B cell (primary cell): ENCODE data around the gene TOPAZ1. TPM values are rescaled to one million over a fixed set of nuclear protein-coding genes. Genes with fewer than 3 reads are reported as not detected.

ENCODE experiments used
- ATAC-seq: fragments of 200-7000 bp; cut with Tn5 transposase; one replicate; pipeline ENCODE4 v1.10.0; 2021; ENCODE audit warnings: low read depth, mild to moderate bottlenecking, moderate number of reproducible peaks, moderate library complexity
- CTCF ChIA-PET: fragments of 350-600 bp; sonication (Branson Sonifier 250); formaldehyde crosslinking; loops from one replicate; lab custom pipeline; 2021; ENCODE audit warnings: antibody characterized with exemption, inconsistent platforms; lab: Charles Lee
- POLR2A ChIA-PET: fragments of 350-600 bp; sonication (Branson Sonifier 250); formaldehyde crosslinking; loops from one replicate; lab custom pipeline; 2021; ENCODE audit warnings: antibody characterized with exemption; lab: Charles Lee
- DNase-seq: peaks from one replicate; pipeline ENCODE4 v3.0.0; 2013
- H2AFZ ChIP-seq: 2 replicates; pipeline ENCODE4 v1.6.1; 2012; ENCODE audit warnings: mild to moderate bottlenecking, low read depth, low read length; ENCODE audit not compliant: insufficient read depth, poor library complexity, severe bottlenecking
- H3K27ac ChIP-seq, 2 donors: 1 replicate in 1 of 2; 2 replicates in 1 of 2; pipeline ENCODE4 v1.5.1; 2012 to 2013; ENCODE audit warnings: low read length in 2 of 2, mild to moderate bottlenecking in 2 of 2, moderate library complexity in 1 of 2
- H3K27me3 ChIP-seq, 4 experiments: fragments of 200-600 bp in 1 of 4; sonication (generic) in 1 of 4; replicated peaks in 1 of 4; 1 replicate in 2 of 4; 2 replicates in 2 of 4; pipeline versions ENCODE4 v1.6.1 to v1.7.0; 2013 to 2016; ENCODE audit warnings: low read length in 3 of 4, mild to moderate bottlenecking in 2 of 4, mixed read lengths in 1 of 4, moderate library complexity in 1 of 4; ENCODE audit not compliant: insufficient read depth in 4 of 4, control insufficient read depth in 3 of 4; ENCODE audit errors: control extremely low read depth in 1 of 4
- H3K36me3 ChIP-seq, 2 experiments: replicated peaks in 1 of 2; 1 replicate in 1 of 2; 2 replicates in 1 of 2; pipeline versions ENCODE4 v1.6.1 to v1.7.1; 2013; ENCODE audit warnings: low read length in 1 of 2; ENCODE audit not compliant: insufficient read depth in 2 of 2, control insufficient read depth in 1 of 2; ENCODE audit errors: control extremely low read depth in 1 of 2, extremely low read depth in 1 of 2
- H3K4me1 ChIP-seq, 2 donors: fragments of 200-600 bp in 1 of 2; sonication (generic) in 1 of 2; 1 replicate in 1 of 2; 2 replicates in 1 of 2; pipeline versions ENCODE4 v1.5.1 to v1.6.1; 2013 to 2017; ENCODE audit warnings: low read length in 2 of 2; ENCODE audit not compliant: control insufficient read depth in 2 of 2, insufficient read depth in 2 of 2
- H3K4me2 ChIP-seq: replicated peaks from 2 replicates; pipeline ENCODE3; 2012; ENCODE audit warnings: mild to moderate bottlenecking, low read depth, low read length; ENCODE audit not compliant: poor library complexity, severe bottlenecking
- H3K4me3 ChIP-seq, 5 experiments: fragments of 200-600 bp in 1 of 5; sonication (generic) in 1 of 5; 1 replicate in 3 of 5; 2 replicates in 2 of 5; pipeline versions ENCODE4 v1.5.1 to v1.7.0; 2011 to 2016; ENCODE audit warnings: low read length in 4 of 5, mild to moderate bottlenecking in 4 of 5, low read depth in 2 of 5, control low read depth in 1 of 5, moderate library complexity in 1 of 5; ENCODE audit not compliant: insufficient read depth in 1 of 5; ENCODE audit errors: control extremely low read depth in 1 of 5, extremely low read depth in 1 of 5
- H3K79me2 ChIP-seq: fragments of 200-600 bp; sonication (generic); one replicate; pipeline ENCODE4 v1.6.0; 2016; ENCODE audit warnings: low read length; ENCODE audit not compliant: control insufficient read depth, insufficient read depth
- H3K9ac ChIP-seq: fragments of 200-600 bp; sonication (generic); 2 replicates; pipeline ENCODE4 v1.6.1; 2017; ENCODE audit warnings: mild to moderate bottlenecking, low read length, moderate library complexity
- H3K9me3 ChIP-seq, 3 donors: one replicate each; pipeline versions ENCODE4 v1.6.1 to v1.7.1; 2013; ENCODE audit warnings: low read length in 2 of 3; ENCODE audit not compliant: control insufficient read depth in 2 of 3, insufficient read depth in 1 of 3; ENCODE audit errors: control extremely low read depth in 1 of 3
- H4K20me1 ChIP-seq: 2 replicates; pipeline ENCODE4 v1.6.0; 2012; ENCODE audit warnings: mild to moderate bottlenecking, low read length; ENCODE audit not compliant: insufficient read depth, control insufficient read depth, poor library complexity, severe bottlenecking
- H3K27ac Mint-ChIP-seq: one replicate; pipeline ENCODE4 v1.8.0; 2021; ENCODE audit warnings: mixed read lengths
- H3K27me3 Mint-ChIP-seq: one replicate; pipeline ENCODE4 v1.8.0; 2021; ENCODE audit warnings: mixed read lengths
- H3K4me1 Mint-ChIP-seq: one replicate; pipeline ENCODE4 v1.8.0; 2021; ENCODE audit warnings: mixed read lengths
- H3K4me3 Mint-ChIP-seq: one replicate; pipeline ENCODE4 v1.8.0; 2021; ENCODE audit warnings: mixed read lengths
- H3K9me3 Mint-ChIP-seq: one replicate; pipeline ENCODE4 v1.8.0; 2022; ENCODE audit warnings: mixed read lengths; ENCODE audit not compliant: insufficient read depth
- CTCF ChIP-seq: fragments of 200-600 bp; IDR thresholded peaks from one replicate; pipeline ENCODE4 v1.8.0; 2022; ENCODE audit warnings: antibody characterized with exemption, mild to moderate bottlenecking
- EZH2 ChIP-seq: IDR thresholded peaks from 2 replicates; pipeline ENCODE4 v1.6.1; 2012; ENCODE audit warnings: borderline replicate concordance, low read depth, mild to moderate bottlenecking, moderate library complexity, low read length; ENCODE audit not compliant: insufficient read depth, poor library complexity, severe bottlenecking
- WGBS: methylation state at CpG from one replicate; pipeline ENCODE4 v1.1.5; 2013; ENCODE audit warnings: missing lambda C conversion rate; ENCODE audit not compliant: insufficient coverage; 5-methylcytosine and 5-hydroxymethylcytosine counted together
- intact Hi-C: fragments of 100-400 bp; cut with micrococcal nuclease; formaldehyde crosslinking; loops from one replicate; pipeline ENCODE4 v1.10.0; 2022
- polyA plus RNA-seq: library from polyadenylated mRNA; depleted of rRNA; stranded (reverse); fragments of >200 nt; gene quantifications from 2 replicates; pipeline ENCODE4 v1.2.3, GENCODE V29; 2012
- total RNA-seq, 2 donors: library from RNA; stranded (reverse); fragments of 120-200 nt in 1 of 2; gene quantifications; 1 replicate in 1 of 2; 2 replicates in 1 of 2; pipeline versions ENCODE4 v1.2.3 to v1.2.4, GENCODE V29; 2013 to 2022

TOPAZ1 gene
- total and polyA plus RNA-seq, 2 donors (not counting 1 experiment from before 2014, with no cell fraction given) = not detected

- no peak for DNase-seq
- CTCF ChIA-PET = no interaction called here
Observed at GRCh38 chr3:44297255-44297654, 55.6 kb downstream of the TOPAZ1 start.

GRCh38 chr3:44301746-44302145 lies 60.1 kb downstream of the TOPAZ1 start:
- Histone ChIP-seq H3K27me3 (no peaks in the 10 kb centered on the region), H3K79me2 (no peaks in the 10 kb centered on the region), H3K27ac (no peak overlapping the region), H2AFZ (peak overlapping the region; percentile 38), H4K20me1 (no peaks in the 10 kb centered on the region), H3K4me1 (no peaks in the 10 kb centered on the region), H3K9ac (no peak overlapping the region), H3K4me3 (no peak overlapping the region), H3K36me3 (no peaks in the 10 kb centered on the region), H3K4me2 (no peak overlapping the region), H3K9me3 (no peaks in the 10 kb centered on the region)
- Mint-ChIP-seq H3K4me3 (no peak overlapping the region), H3K27me3 (peaks cover 7% of the 10 kb centered on the region), H3K27ac (no peak overlapping the region), H3K4me1 (no peaks in the 10 kb centered on the region), H3K9me3 (no peaks in the 10 kb centered on the region)
- intact Hi-C loops = no loop called here
- ChIA-PET POLR2A (no interaction called here), CTCF (no interaction called here)
- 100% methylated on average over 1 of the region's 3 CpGs for WGBS
- TF ChIP-seq EZH2 = no peak
- no peak for TF ChIP-seq CTCF
- no peak for ATAC-seq
- no peak for DNase-seq

More at GRCh38 chr3:44297255-44297654, 55.6 kb downstream of the TOPAZ1 start:
- peaks cover 0 to 7% (median 0%) of the 10 kb centered on the region in 4 experiments for H3K27me3 ChIP-seq
- Mint-ChIP-seq H3K9me3 (no peaks in the 10 kb centered on the region), H3K4me1 (no peaks in the 10 kb centered on the region), H3K4me3 (no peak overlapping the region), H3K27ac (no peak overlapping the region), H3K27me3 (peaks cover 23% of the 10 kb centered on the region)
- no peaks in the 10 kb centered on the region for H3K36me3 ChIP-seq
- POLR2A ChIA-PET = no interaction called here
- ATAC-seq = no peak
- H3K9me3 ChIP-seq = no peaks in the 10 kb centered on the region
- no peaks in the 10 kb centered on the region for H3K4me1 ChIP-seq
- no peaks in the 10 kb centered on the region for H3K79me2 ChIP-seq
- H3K27ac ChIP-seq = no peak overlapping the region
- no peaks in the 10 kb centered on the region for H4K20me1 ChIP-seq
- H2AFZ ChIP-seq = no peak overlapping the region
- no peak overlapping the region for H3K9ac ChIP-seq
- TF ChIP-seq EZH2 (no peak), CTCF (no peak)
- no peak overlapping the region for H3K4me2 ChIP-seq
- H3K4me3 ChIP-seq = no peak overlapping the region
- intact Hi-C loops = no loop called here
